SH-SY5Y (cell line): ENCODE results near the gene ATP2B2.

Experiments used
- GATA2 ChIP-seq: IDR thresholded peaks from 2 replicates; pipeline ENCODE4 v1.6.1; 2011; ENCODE audit warnings: mild to moderate bottlenecking, low read depth, low read length
- GATA3 ChIP-seq: IDR thresholded peaks from 2 replicates; pipeline ENCODE4 v1.6.1; 2011; ENCODE audit warnings: low read depth, mild to moderate bottlenecking, low read length, moderate library complexity

Gene ATP2B2

GRCh38 chr3:10364806-10365205 is 140.6 kb downstream of the ATP2B2 start:
- TF ChIP-seq GATA3 (no peak), GATA2 (no peak)

GRCh38 chr3:10363935-10364334 is 141.5 kb downstream of the ATP2B2 start:
- no peak for TF ChIP-seq GATA2
- TF ChIP-seq GATA3, result no peak

GRCh38 chr3:10361375-10361774 is 144.0 kb downstream of the ATP2B2 start:
- TF ChIP-seq GATA3 (no peak), GATA2 (no peak)

GRCh38 chr3:10360478-10360877 is 144.9 kb downstream of the ATP2B2 start:
- TF ChIP-seq GATA3 (no peak), GATA2 (no peak)

- no peak for TF ChIP-seq GATA2
- TF ChIP-seq GATA3, result no peak
Measured at GRCh38 chr3:10359761-10360161, 145.6 kb downstream of the ATP2B2 start.

- no peak for TF ChIP-seq GATA2
- no peak for TF ChIP-seq GATA3
Measured at GRCh38 chr3:10358309-10358980, 146.9 kb downstream of the ATP2B2 start.

GRCh38 chr3:10357592-10358308 is 147.6 kb downstream of the ATP2B2 start:
- no peak for TF ChIP-seq GATA2
- no peak for TF ChIP-seq GATA3

GRCh38 chr3:10357095-10357494 is 148.3 kb downstream of the ATP2B2 start:
- TF ChIP-seq GATA3 (no peak), GATA2 (no peak)

GRCh38 chr3:10356461-10356981 is 148.9 kb downstream of the ATP2B2 start:
- TF ChIP-seq GATA3 (no peak), GATA2 (peak; percentile 35; the same call in 1 of the 2 replicates)

- TF ChIP-seq GATA2, result no peak
Measured at GRCh38 chr3:10354361-10355015, 150.9 kb downstream of the ATP2B2 start.

GRCh38 chr3:10353661-10354360 is 151.6 kb downstream of the ATP2B2 start:
- TF ChIP-seq GATA2, result no peak
- no peak for TF ChIP-seq GATA3

GRCh38 chr3:10353160-10353559 is 152.2 kb downstream of the ATP2B2 start:
- TF ChIP-seq GATA2, result no peak
- TF ChIP-seq GATA3, result no peak

- TF ChIP-seq GATA3 (no peak), GATA2 (no peak)
Measured at GRCh38 chr3:10352146-10352911, 153.1 kb downstream of the ATP2B2 start.
